Measurements from ENCODE around the gene TTC3.

- no peak for TF ChIP-seq CTCF (conservative IDR thresholded peaks at IDR 0.05; ENCODE audit: low read depth, low read length)
- TF ChIP-seq EZH2phosphoT487 (IDR thresholded peaks at IDR 0.05; ENCODE audit: borderline replicate concordance, low read length) = no peak
These were observed 15.4 kb upstream of the TTC3 start for GRCh38 chr21:37057614-37058013.
